Mesenchymal stem cell (in vitro differentiated cells and primary cell): Measurements from ENCODE around the gene KATNAL2.

Source experiments
- DNase-seq: peaks from one replicate; pipeline ENCODE4 v3.0.0-alpha.2; 2013
- H2AFZ ChIP-seq: one replicate; pipeline ENCODE4 v1.6.1; 2013; ENCODE audit warnings: low read depth, mild to moderate bottlenecking, control low read depth, inconsistent platforms, low read length, moderate library complexity
- H2AK5ac ChIP-seq: 2 replicates; pipeline ENCODE4 v1.6.1; 2013; ENCODE audit warnings: low read length, moderate library complexity, mild to moderate bottlenecking, inconsistent platforms; ENCODE audit not compliant: severe bottlenecking
- H2BK120ac ChIP-seq: one replicate; pipeline ENCODE4 v1.6.1; 2013; ENCODE audit warnings: low read depth, mild to moderate bottlenecking, inconsistent platforms, low read length, moderate library complexity
- H2BK12ac ChIP-seq, 2 experiments: one replicate each; pipeline ENCODE4 v1.6.1; 2013; ENCODE audit warnings: inconsistent platforms in 2 of 2, low read length in 2 of 2, mild to moderate bottlenecking in 2 of 2, moderate library complexity in 2 of 2, control low read depth in 1 of 2
- H2BK15ac ChIP-seq: one replicate; pipeline ENCODE4 v1.6.1; 2013; ENCODE audit warnings: mild to moderate bottlenecking, low read depth, inconsistent platforms; ENCODE audit not compliant: poor library complexity, severe bottlenecking
- H2BK5ac ChIP-seq: 2 replicates; pipeline ENCODE4 v1.6.1; 2013; ENCODE audit warnings: low read depth, mild to moderate bottlenecking, low read length, control low read depth, inconsistent platforms; ENCODE audit not compliant: poor library complexity, severe bottlenecking
- H3K14ac ChIP-seq, 2 experiments: one replicate each; pipeline ENCODE4 v1.6.1; 2013; ENCODE audit warnings: inconsistent platforms in 2 of 2, low read length in 2 of 2, control low read depth in 1 of 2, mild to moderate bottlenecking in 1 of 2, moderate library complexity in 1 of 2
- H3K18ac ChIP-seq, 2 experiments: one replicate each; pipeline ENCODE4 v1.6.1; 2013; ENCODE audit warnings: inconsistent platforms in 2 of 2, low read length in 2 of 2, control low read depth in 1 of 2, low read depth in 1 of 2, mild to moderate bottlenecking in 1 of 2
- H3K23ac ChIP-seq, 2 experiments: one replicate each; pipeline ENCODE4 v1.6.1; 2013; ENCODE audit warnings: inconsistent platforms in 2 of 2, low read length in 2 of 2, mild to moderate bottlenecking in 2 of 2, moderate library complexity in 2 of 2, control low read depth in 1 of 2
- H3K27ac ChIP-seq: 2 replicates; pipeline ENCODE4 v1.5.1; 2013; ENCODE audit warnings: mild to moderate bottlenecking, moderate library complexity, low read length, control low read depth, inconsistent platforms; ENCODE audit not compliant: poor library complexity, severe bottlenecking
- H3K27me3 ChIP-seq, 2 experiments: 2 replicates each; pipeline versions ENCODE4 v1.6.1 to v1.7.0; 2013; ENCODE audit warnings: low read length in 2 of 2, mild to moderate bottlenecking in 2 of 2, moderate library complexity in 2 of 2, control low read depth in 1 of 2, inconsistent platforms in 1 of 2; ENCODE audit not compliant: control insufficient read depth in 1 of 2, insufficient read depth in 1 of 2
- H3K36me3 ChIP-seq, 2 experiments: 2 replicates each; pipeline versions ENCODE4 v1.6.1 to v1.7.0; 2013; ENCODE audit warnings: low read length in 2 of 2, control low read depth in 1 of 2, inconsistent platforms in 1 of 2, low read depth in 1 of 2, mild to moderate bottlenecking in 1 of 2; ENCODE audit not compliant: insufficient read depth in 2 of 2, control insufficient read depth in 1 of 2
- H3K4ac ChIP-seq, 2 experiments: one replicate each; pipeline ENCODE4 v1.6.1; 2013; ENCODE audit warnings: inconsistent platforms in 2 of 2, low read length in 2 of 2, mild to moderate bottlenecking in 2 of 2, moderate library complexity in 2 of 2, control low read depth in 1 of 2, low read depth in 1 of 2
- H3K4me1 ChIP-seq: 2 replicates; pipeline ENCODE4 v1.6.1; 2013; ENCODE audit warnings: low read depth, low read length, control low read depth; ENCODE audit not compliant: control insufficient read depth, insufficient read depth
- H3K4me2 ChIP-seq: 2 replicates; pipeline ENCODE4 v1.6.1; 2013; ENCODE audit warnings: low read length, mild to moderate bottlenecking, inconsistent platforms; ENCODE audit not compliant: poor library complexity, severe bottlenecking
- H3K4me3 ChIP-seq, 2 experiments: 2 replicates each; pipeline versions ENCODE4 v1.5.1 to v1.7.0; 2013; ENCODE audit warnings: low read length in 2 of 2, mild to moderate bottlenecking in 2 of 2, control low read depth in 1 of 2, low read depth in 1 of 2; ENCODE audit not compliant: insufficient read depth in 1 of 2
- H3K79me1 ChIP-seq: replicated peaks from 2 replicates; pipeline ENCODE4 v1.6.1; 2013; ENCODE audit warnings: mild to moderate bottlenecking, control low read depth, low read length, inconsistent platforms; ENCODE audit not compliant: poor library complexity, severe bottlenecking
- H3K9ac ChIP-seq: 2 replicates; pipeline ENCODE4 v1.7.0; 2013; ENCODE audit warnings: mild to moderate bottlenecking, low read length, moderate library complexity
- H3K9me3 ChIP-seq: 2 replicates; pipeline ENCODE4 v1.7.0; 2013; ENCODE audit warnings: mild to moderate bottlenecking, low read length; ENCODE audit not compliant: control insufficient read depth
- H4K8ac ChIP-seq: one replicate; pipeline ENCODE4 v1.6.1; 2013; ENCODE audit warnings: inconsistent platforms, mild to moderate bottlenecking, low read length, moderate library complexity
- H4K91ac ChIP-seq: one replicate; pipeline ENCODE4 v1.6.1; 2013; ENCODE audit warnings: mild to moderate bottlenecking, low read length, inconsistent platforms
- whole genome bisulfite sequencing: methylation state at CpG from one replicate; pipeline ENCODE4 v1.1.7; 2013; ENCODE audit warnings: mixed read lengths; 5-methylcytosine and 5-hydroxymethylcytosine counted together

The KATNAL2 gene

GRCh38 chr18:46903406-46903805 lies 14.0 kb upstream of the KATNAL2 start:
- DNase-seq = no peak
- Histone ChIP-seq H3K36me3 (peaks cover 0 to 4% of the 10 kb centered on the region in 2 experiments), H4K91ac (no peak overlapping the region), H3K4ac (no peak overlapping the region), H4K8ac (no peak overlapping the region), H3K79me1 (peaks cover 19% of the 10 kb centered on the region), H2AFZ (no peak overlapping the region), H3K27ac (no peak overlapping the region), H3K4me1 (peaks cover 1% of the 10 kb centered on the region), H3K27me3 (no peaks in the 10 kb centered on the region), H3K14ac (no peak overlapping the region), H2AK5ac (no peak overlapping the region), H3K18ac (no peak overlapping the region), H3K9ac (no peak overlapping the region), H2BK120ac (no peak overlapping the region), H2BK15ac (no peak overlapping the region), H2BK5ac (no peak overlapping the region), H3K4me3 (no peak overlapping the region), H3K9me3 (no peaks in the 10 kb centered on the region), H2BK12ac (no peak overlapping the region), H3K23ac (no peak overlapping the region), H3K4me2 (no peak overlapping the region)
- 100% methylated on average over 3 of the region's 3 CpGs for WGBS

- H3K36me3 ChIP-seq = no peaks in the 10 kb centered on the region
- no peak overlapping the region for H3K9ac ChIP-seq
- no peak overlapping the region for H3K4ac ChIP-seq
- H3K23ac ChIP-seq = no peak overlapping the region
- no peak overlapping the region for H2AFZ ChIP-seq
- no peak overlapping the region for H3K27ac ChIP-seq
- H3K4me3 ChIP-seq = no peak overlapping the region
- no peak overlapping the region for H4K91ac ChIP-seq
- H2AK5ac ChIP-seq = no peak overlapping the region
- no peaks in the 10 kb centered on the region for H3K9me3 ChIP-seq
- no peak overlapping the region for H2BK120ac ChIP-seq
- H3K4me2 ChIP-seq = no peak overlapping the region
- WGBS = 100% methylated on average over 3 of the region's 3 CpGs
- H2BK12ac ChIP-seq = no peak overlapping the region
- H2BK5ac ChIP-seq = no peak overlapping the region
- DNase-seq = no peak
- no peak overlapping the region for H3K18ac ChIP-seq
- H3K79me1 ChIP-seq = peaks cover 27% of the 10 kb centered on the region
- H2BK15ac ChIP-seq = no peak overlapping the region
- no peak overlapping the region for H3K14ac ChIP-seq
- no peak overlapping the region for H4K8ac ChIP-seq
- H3K27me3 ChIP-seq = no peaks in the 10 kb centered on the region
- peaks cover 2% of the 10 kb centered on the region for H3K4me1 ChIP-seq
Measured at GRCh38 chr18:46909497-46909896, 7.9 kb upstream of the KATNAL2 start.

DNA sequence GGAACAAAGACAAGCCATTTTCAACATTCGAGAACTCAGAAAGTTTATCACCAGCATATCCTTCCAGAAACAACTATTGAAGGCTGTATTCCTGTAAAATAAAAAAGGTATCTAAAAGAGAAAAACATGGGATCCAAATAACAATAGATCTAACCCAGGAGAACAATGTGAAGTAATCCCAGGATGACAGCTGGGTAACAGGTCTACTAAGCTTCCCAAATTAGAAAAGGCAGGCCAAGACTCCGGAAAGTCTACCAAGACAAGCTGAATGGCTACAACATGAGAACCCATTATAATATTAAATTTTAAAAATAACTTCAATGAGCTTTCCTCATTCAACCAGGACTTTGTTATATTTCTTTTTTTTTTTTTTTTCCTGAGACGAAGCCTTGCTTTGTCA lies 6.5 kb upstream of the KATNAL2 start:
- Histone ChIP-seq H3K27me3 (no peaks in the 10 kb centered on the region), H3K27ac (no peak overlapping the region)
- 94% methylated on average over 2 of the region's 3 CpGs for WGBS

GRCh38 chr18:46915800-46916550 lies 1.4 kb upstream of the KATNAL2 start:
- no peak overlapping the region for H2AFZ ChIP-seq
- H3K4me3 ChIP-seq = peak overlapping the region in 1 of 2 experiments; percentile 86
- H2BK15ac ChIP-seq = no peak overlapping the region
- no peak overlapping the region for H2BK120ac ChIP-seq
- DNase-seq = no peak
- no peak overlapping the region for H4K8ac ChIP-seq
- H3K18ac ChIP-seq = no peak overlapping the region
- H2BK5ac ChIP-seq = no peak overlapping the region
- H3K4me1 ChIP-seq = peaks cover 4% of the 10 kb centered on the region
- no peak overlapping the region for H3K23ac ChIP-seq
- H3K27me3 ChIP-seq = no peaks in the 10 kb centered on the region
- H3K27ac ChIP-seq = no peak overlapping the region
- no peak overlapping the region for H3K4ac ChIP-seq
- H4K91ac ChIP-seq = no peak overlapping the region
- no peak overlapping the region for H3K14ac ChIP-seq
- H2BK12ac ChIP-seq = no peak overlapping the region
- peak overlapping the region; percentile 72 for H3K4me2 ChIP-seq
- no peaks in the 10 kb centered on the region for H3K36me3 ChIP-seq
- 32% methylated on average over 8 of the region's 12 CpGs for WGBS
- no peak overlapping the region for H2AK5ac ChIP-seq
- no peaks in the 10 kb centered on the region for H3K9me3 ChIP-seq
- peaks cover 18% of the 10 kb centered on the region for H3K79me1 ChIP-seq
- H3K9ac ChIP-seq = peak overlapping the region; percentile 89

More for the DNA sequence above, 6.5 kb upstream of the KATNAL2 start:
- Histone ChIP-seq H3K4me1 (peaks cover 2% of the 10 kb centered on the region), H2AFZ (no peak overlapping the region), H3K14ac (no peak overlapping the region), H3K36me3 (no peaks in the 10 kb centered on the region), H3K4me3 (no peak overlapping the region), H3K9ac (no peak overlapping the region), H2BK5ac (no peak overlapping the region), H3K4me2 (no peak overlapping the region), H3K4ac (no peak overlapping the region), H3K9me3 (no peaks in the 10 kb centered on the region), H4K8ac (no peak overlapping the region), H2BK15ac (no peak overlapping the region), H4K91ac (no peak overlapping the region), H3K18ac (no peak overlapping the region), H3K79me1 (peaks cover 27% of the 10 kb centered on the region), H2AK5ac (no peak overlapping the region), H2BK12ac (no peak overlapping the region), H3K23ac (no peak overlapping the region), H2BK120ac (no peak overlapping the region)
- DNase-seq = no peak
